Gastrocnemius medialis (tissue), 4 donors: ENCODE measurements around the gene IRF2BPL.

Experiments used
- CTCF ChIP-seq, 5 experiments: fragments of 450-650 bp in 3 of 5; fragments of 200-600 bp in 2 of 5; sonication (generic) in 2 of 5; IDR thresholded peaks in 4 of 5; conservative IDR thresholded peaks in 1 of 5; 1 replicate in 4 of 5; 2 replicates in 1 of 5; pipeline ENCODE4 v1.5.1; 2016 to 2019; ENCODE audit warnings: antibody characterized with exemption in 5 of 5, mild to moderate bottlenecking in 3 of 5, moderate library complexity in 3 of 5
- POLR2A ChIP-seq, 2 donors: fragments of 450-650 bp; IDR thresholded peaks; one replicate each; pipeline ENCODE4 v1.6.1; 2017; ENCODE audit warnings: antibody characterized with exemption in 2 of 2, mild to moderate bottlenecking in 2 of 2, moderate library complexity in 2 of 2

GRCh38 chr14:77027538-77028383 lies 747 bp downstream of the IRF2BPL start:
- TF ChIP-seq CTCF (IDR thresholded peaks at IDR 0.05 in 4 of 5, conservative IDR thresholded peaks at IDR 0.05 in 1 of 5) (no peak), POLR2A (IDR thresholded peaks at IDR 0.05) (peak; percentile 43 to 57)
